Prostate gland (tissue), 2 donors: ENCODE results near the gene ZNF432. TPM values are rescaled to one million over a fixed set of nuclear protein-coding genes. Genes with fewer than 3 reads are reported as not detected.
"Not testable (repeated sequence)": the region's sequence is repeated elsewhere in the genome, so short reads cannot be mapped to it uniquely, and the experiment has no call there.

Experiments used
- DNase-seq: peaks from one replicate; pipeline ENCODE4 v3.0.0-alpha.2; 2019; ENCODE audit warnings: low spot score
- H3K27ac ChIP-seq, 2 donors: fragments of 200-600 bp; sonication (generic); 2 replicates each; pipeline ENCODE4 v1.5.1; 2017 to 2019
- H3K27me3 ChIP-seq: fragments of 200-600 bp; sonication (generic); replicated peaks from 2 replicates; pipeline ENCODE4 v1.5.1; 2019; ENCODE audit not compliant: insufficient read depth
- H3K36me3 ChIP-seq, 2 donors: fragments of 200-600 bp; sonication (generic); 1 replicate in 1 of 2; 2 replicates in 1 of 2; pipeline versions ENCODE4 v1.5.1 to v1.8.1; 2017 to 2019
- H3K4me1 ChIP-seq: fragments of 200-600 bp; sonication (generic); replicated peaks from 2 replicates; pipeline ENCODE4 v1.5.1; 2019
- H3K4me3 ChIP-seq, 2 donors: fragments of 200-600 bp; sonication (generic); 2 replicates each; pipeline ENCODE4 v1.5.1; 2017 to 2019
- H3K9me3 ChIP-seq: fragments of 200-600 bp; sonication (generic); 2 replicates; pipeline ENCODE4 v1.5.1; 2017
- CTCF ChIP-seq, 4 experiments: fragments of 200-600 bp in 2 of 4; fragments of 450-650 bp in 2 of 4; sonication (generic) in 2 of 4; IDR thresholded peaks; 1 replicate in 3 of 4; 2 replicates in 1 of 4; pipeline ENCODE4 v1.5.1; 2016 to 2019; ENCODE audit warnings: antibody characterized with exemption in 4 of 4, mild to moderate bottlenecking in 2 of 4, moderate library complexity in 2 of 4
- POLR2A ChIP-seq: fragments of 450-650 bp; IDR thresholded peaks from one replicate; pipeline ENCODE4 v1.6.1; 2016; ENCODE audit warnings: antibody characterized with exemption, mild to moderate bottlenecking
- POLR2AphosphoS5 ChIP-seq: sonication (generic); formaldehyde crosslinking; IDR thresholded peaks from one replicate; pipeline ENCODE4 v1.6.1; 2017; ENCODE audit warnings: antibody characterized with exemption
- WGBS: methylation state at CpG from one replicate; pipeline ENCODE4 v1.1.5; 2018; 5-methylcytosine and 5-hydroxymethylcytosine counted together
- intact Hi-C: fragments of 100-400 bp; cut with DNase I; formaldehyde crosslinking; loops from one replicate; pipeline ENCODE4 v1.14.2; 2022
- total RNA-seq, 2 donors: library from RNA; depleted of rRNA; stranded (reverse); fragments of >200 nt; gene quantifications; one replicate each; pipeline ENCODE4 v1.1.0, GENCODE V29; 2016

The ZNF432 gene
- total RNA-seq, 2 donors from 2014 or later = 9.3 to 38.6 TPM

GRCh38 chr19:52039169-52039568 lies 9.5 kb downstream of the ZNF432 start:
- H3K36me3 ChIP-seq = peaks cover 28 to 49% of the 10 kb centered on the region in 2 donors
- intact Hi-C loops = no loop called here
- H3K27ac ChIP-seq = no peak overlapping the region
- H3K4me1 ChIP-seq = no peaks in the 10 kb centered on the region
- H3K9me3 ChIP-seq = peaks cover 5% of the 10 kb centered on the region
- DNase-seq = no peak
- TF ChIP-seq POLR2A (no peak), POLR2AphosphoS5 (no peak), CTCF (IDR thresholded peaks at IDR 0.05) (no peak)
- no peaks in the 10 kb centered on the region for H3K27me3 ChIP-seq
- H3K4me3 ChIP-seq = no peak overlapping the region
- 99% methylated on average over 4 of the region's 4 CpGs for WGBS

GRCh38 chr19:52034051-52034728 lies 14.4 kb downstream of the ZNF432 start:
- H3K4me3 ChIP-seq = no peak overlapping the region
- intact Hi-C loops = no loop called here
- no peak overlapping the region for H3K27ac ChIP-seq
- WGBS = over 99% methylated on average over 12 of the region's 12 CpGs
- H3K9me3 ChIP-seq = peaks cover 6% of the 10 kb centered on the region
- no peaks in the 10 kb centered on the region for H3K27me3 ChIP-seq
- DNase-seq = no peak
- TF ChIP-seq POLR2A (no peak), CTCF (IDR thresholded peaks at IDR 0.05) (no peak), POLR2AphosphoS5 (no peak)
- H3K36me3 ChIP-seq = peaks cover 6 to 32% of the 10 kb centered on the region in 2 donors
- no peaks in the 10 kb centered on the region for H3K4me1 ChIP-seq

- intact Hi-C loops = loop anchor here (2.0 kb wide), 1 partner anchor 20 kb away; the partner anchor contains the start of gene ZNF432
- Histone ChIP-seq H3K9me3 (no peaks in the 10 kb centered on the region), H3K27ac (peak overlapping the region; percentile 91 to 97), H3K27me3 (no peaks in the 10 kb centered on the region), H3K4me1 (no peaks in the 10 kb centered on the region), H3K36me3 (no peaks in the 10 kb centered on the region), H3K4me3 (peak overlapping the region; percentile 69 to 73)
- TF ChIP-seq POLR2AphosphoS5 = no peak
- no peak for TF ChIP-seq CTCF (IDR thresholded peaks at IDR 0.05)
- TF ChIP-seq POLR2A = no peak
- WGBS = 17% methylated on average over 5 of the region's 5 CpGs
- DNase-seq = no peak
Observed at GRCh38 chr19:52028780-52029123, 19.9 kb downstream of the ZNF432 start.

GRCh38 chr19:52028027-52028779 lies 20.4 kb downstream of the ZNF432 start, which contains the start of gene ZNF614:
Gene ZNF614 (minus strand): TSS chr19:52028379. CDS start chr19:52025745, 2,634 bp downstream.
- no peaks in the 10 kb centered on the region for H3K36me3 ChIP-seq
- WGBS = under 1% methylated on average over 53 of the region's 53 CpGs
- H3K27ac ChIP-seq = peak within 1 kb of the TSS; percentile 91 to 97
- TF ChIP-seq POLR2A (peak; percentile 27), CTCF (IDR thresholded peaks at IDR 0.05) (no peak), POLR2AphosphoS5 (peak; percentile 88)
- peak; percentile 85 for DNase-seq
- no peaks in the 10 kb centered on the region for H3K4me1 ChIP-seq
- intact Hi-C loops = loop anchor here (2.0 kb wide), 1 partner anchor 21 kb away; the partner anchor contains the start of gene ZNF432
- H3K4me3 ChIP-seq = peak within 1 kb of the TSS; percentile 69 to 73
- H3K27me3 ChIP-seq = no peaks in the 10 kb centered on the region
- H3K9me3 ChIP-seq = no peaks in the 10 kb centered on the region

- H3K4me3 ChIP-seq = peak overlapping the region in 1 of 2 donors; percentile 69
- intact Hi-C loops = not testable (repeated sequence)
Observed at GRCh38 chr19:52026255-52026990, 22.2 kb downstream of the ZNF432 start.

GRCh38 chr19:52024478-52024877 lies 24.2 kb downstream of the ZNF432 start:
- DNase-seq, H3K9me3 ChIP-seq, H3K27me3 ChIP-seq, H3K36me3 ChIP-seq, intact Hi-C loops, H3K4me3 ChIP-seq, H3K4me1 ChIP-seq: not testable (repeated sequence)
- 67% methylated on average over 4 of the region's 4 CpGs for WGBS
- H3K27ac ChIP-seq = peak overlapping the region in 1 of 2 donors; percentile 91

More at GRCh38 chr19:52026255-52026990, 22.2 kb downstream of the ZNF432 start:
- 61% methylated on average over 15 of the region's 15 CpGs for WGBS
- not testable (repeated sequence) for H3K27me3 ChIP-seq, H3K36me3 ChIP-seq, H3K4me1 ChIP-seq, H3K9me3 ChIP-seq
- peak overlapping the region; percentile 91 to 97 for H3K27ac ChIP-seq
- DNase-seq = peak; percentile 22
